HG02970 (cell line): ENCODE results near the gene PRSS53.

Source experiments
- ATAC-seq: cut with Tn5 transposase; IDR thresholded peaks from one replicate; pipeline ENCODE4 v1.9.1; 2021; ENCODE audit warnings: mild to moderate bottlenecking, moderate library complexity, moderate number of reproducible peaks; ENCODE audit not compliant: unreplicated experiment, low FRiP score

The PRSS53 gene

DNA sequence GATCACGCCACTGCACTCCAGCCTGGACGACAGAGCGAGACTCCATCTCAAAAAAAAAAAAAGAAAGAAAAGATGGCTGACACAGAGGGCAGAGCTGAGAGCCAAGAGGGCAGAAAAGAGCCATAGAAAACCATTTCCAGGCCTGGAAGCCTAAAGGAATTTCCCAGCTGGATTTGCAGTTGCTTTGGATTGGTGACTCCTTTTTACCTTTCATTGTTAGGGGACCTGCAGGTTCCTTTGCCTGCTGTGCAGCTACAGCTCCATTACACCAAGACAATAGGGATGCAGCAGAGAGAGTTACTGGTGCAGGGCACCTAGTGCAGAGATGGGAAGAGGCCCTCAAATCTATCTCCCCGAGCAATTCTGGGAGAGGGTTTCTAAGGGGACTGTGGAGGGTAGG is 33.1 kb downstream of the PRSS53 start:
- ATAC-seq = no peak

DNA sequence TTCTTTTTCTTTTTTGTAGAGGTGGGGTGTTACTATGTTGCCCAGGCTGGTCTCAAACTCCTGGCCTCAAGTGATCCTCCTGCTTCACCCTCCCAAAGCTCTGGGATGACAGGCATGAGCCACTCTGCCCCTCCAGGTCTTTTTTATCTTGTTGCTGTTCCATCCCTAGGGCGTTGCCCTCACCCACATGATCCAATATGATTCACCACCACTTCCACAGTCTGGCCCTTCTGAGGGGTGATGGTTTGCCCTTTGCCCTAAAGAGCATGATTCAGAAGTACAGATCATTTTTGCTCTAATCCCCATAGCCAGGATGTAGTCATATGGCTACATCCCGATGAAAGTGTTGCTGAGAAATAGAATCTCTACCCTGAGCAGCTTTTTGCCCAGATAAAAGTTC is 36.6 kb downstream of the PRSS53 start:
- no peak for ATAC-seq

- ATAC-seq = no peak
Measured at GRCh38 chr16:31050280-31051030, 38.3 kb downstream of the PRSS53 start.

DNA sequence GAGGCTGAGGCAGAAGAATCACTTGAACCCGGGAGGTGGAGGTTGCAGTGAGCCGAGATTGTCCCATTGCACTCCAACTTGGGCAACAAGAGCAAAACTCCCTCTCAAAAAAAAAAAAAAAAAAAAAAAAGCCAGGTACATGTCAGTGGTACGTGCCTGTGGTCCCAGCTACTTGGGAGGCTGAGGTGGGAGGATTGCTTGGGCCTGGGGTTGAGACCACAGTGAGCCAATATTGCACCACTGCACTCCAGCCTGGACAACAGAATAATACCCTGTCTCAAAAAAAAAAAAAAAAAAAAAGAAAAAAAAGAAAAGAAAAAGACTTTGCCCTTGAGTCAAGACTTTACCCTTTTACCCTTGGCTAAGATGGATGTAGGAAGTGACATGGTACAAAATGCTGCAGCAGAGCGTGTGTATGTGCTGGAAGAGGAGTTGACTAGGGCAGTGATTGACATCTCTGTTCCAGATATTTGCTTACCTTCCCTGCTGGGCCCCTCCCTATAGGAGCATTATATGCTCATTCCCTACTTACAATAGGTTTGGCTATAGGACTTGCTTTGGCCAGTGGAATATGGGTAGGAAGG is 44.8 kb downstream of the PRSS53 start:
- ATAC-seq = no peak

- no peak for ATAC-seq
Measured at GRCh38 chr16:31043352-31043751, 45.4 kb downstream of the PRSS53 start.

DNA sequence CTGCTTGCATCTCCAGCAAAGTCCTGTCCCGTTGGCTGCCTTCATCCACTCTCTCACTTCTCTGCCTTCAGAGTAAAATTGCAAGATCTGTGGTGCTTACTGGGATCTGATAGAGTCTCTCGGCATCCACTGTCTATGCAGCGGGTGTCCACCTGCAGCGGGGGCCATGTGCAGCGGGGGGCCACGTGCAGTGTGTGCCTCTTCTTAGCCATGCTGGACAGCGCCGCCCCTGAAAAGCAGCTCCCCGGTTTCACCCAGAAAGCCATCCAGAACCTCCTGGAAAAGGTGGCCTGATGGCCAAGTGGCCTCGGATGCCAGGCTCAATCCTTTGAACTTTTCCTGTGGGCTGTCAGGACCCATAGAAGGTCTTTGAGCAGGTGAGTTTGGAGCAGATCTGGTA is 45.9 kb downstream of the PRSS53 start:
- no peak for ATAC-seq

- no peak for ATAC-seq
Measured at GRCh38 chr16:31038993-31039392, 49.8 kb downstream of the PRSS53 start.

GRCh38 chr16:31036691-31037090 is 52.1 kb downstream of the PRSS53 start:
- no peak for ATAC-seq

DNA sequence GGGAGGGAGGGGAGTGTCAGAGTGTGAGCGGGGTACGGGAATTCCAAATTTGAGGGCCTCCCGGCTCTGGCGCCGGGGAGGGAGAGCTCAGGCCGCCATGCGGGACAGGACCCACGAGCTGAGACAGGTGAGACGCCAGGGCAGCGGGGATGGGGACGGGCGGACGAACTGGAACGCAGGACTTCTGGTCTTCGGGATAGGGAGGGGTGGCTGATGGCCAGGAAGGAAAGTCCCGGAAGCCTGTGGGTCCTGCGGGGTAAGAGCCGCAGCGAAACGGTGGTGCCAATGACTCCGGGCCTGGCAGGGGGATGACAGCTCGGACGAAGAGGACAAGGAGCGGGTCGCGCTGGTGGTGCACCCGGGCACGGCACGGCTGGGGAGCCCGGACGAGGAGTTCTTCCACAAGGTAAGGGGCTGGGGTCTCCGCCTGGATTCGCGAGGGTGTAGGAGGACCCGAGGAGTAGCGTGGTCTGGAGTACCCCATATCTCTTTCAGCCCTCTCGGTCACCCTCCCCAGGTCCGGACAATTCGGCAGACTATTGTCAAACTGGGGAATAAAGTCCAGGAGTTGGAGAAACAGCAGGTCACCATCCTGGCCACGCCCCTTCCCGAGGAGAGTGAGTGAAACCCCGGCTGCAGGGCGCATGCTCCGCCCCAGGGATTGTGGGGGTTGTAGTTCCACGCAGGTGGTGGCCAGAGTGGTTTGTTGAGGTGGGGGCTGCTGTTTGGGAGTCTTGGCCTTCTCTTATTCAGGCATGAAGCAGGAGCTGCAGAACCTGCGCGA is 54.8 kb downstream of the PRSS53 start:
- ATAC-seq = peak; percentile 32
